Suppressor macrophage treated with lipopolysaccharide for 4 hours (primary cell): Measurements from ENCODE around the gene SETD3.
"Not testable (repeated sequence)": the region's sequence is repeated elsewhere in the genome, so short reads cannot be mapped to it uniquely, and the experiment has no call there.

Experiments
- DNase-seq: peaks from one replicate; pipeline ENCODE4 v3.0.0-alpha.2; 2020

SETD3 gene

DNA sequence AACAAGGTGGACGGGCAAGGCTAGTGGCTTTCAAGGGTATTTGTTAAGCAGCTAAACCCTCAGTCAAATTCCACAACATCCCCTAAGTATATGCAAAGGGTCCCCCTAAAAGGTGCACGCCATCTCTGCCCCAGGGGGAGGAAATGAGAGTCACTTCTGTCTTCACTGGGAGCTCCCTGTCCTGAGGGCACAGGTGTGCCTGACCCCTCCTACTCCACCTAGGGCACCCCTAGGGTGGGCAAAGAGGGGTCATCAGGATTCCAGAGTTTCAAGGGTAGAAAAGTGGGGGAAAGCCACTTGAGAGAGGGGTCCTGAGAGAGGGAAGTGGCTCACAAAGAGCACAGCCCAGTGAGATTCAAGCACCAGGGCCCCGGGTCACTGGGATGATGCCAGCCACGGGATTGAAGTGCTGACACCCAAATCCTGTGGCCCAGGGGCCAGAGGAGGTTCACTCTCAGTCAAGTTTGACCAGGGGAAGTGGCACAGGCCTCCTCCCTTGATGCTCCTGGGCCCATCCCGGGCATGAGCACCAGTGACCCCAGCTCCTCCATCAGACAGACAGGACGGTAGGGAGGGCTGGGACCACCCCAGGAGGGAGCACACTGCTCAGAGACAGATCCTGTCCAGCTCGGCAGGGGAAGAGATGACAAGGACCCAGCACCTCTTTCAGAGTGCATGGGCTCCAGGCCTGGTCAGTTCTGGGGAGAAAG, 126.3 kb downstream of the SETD3 start:
- no peak for DNase-seq

DNA sequence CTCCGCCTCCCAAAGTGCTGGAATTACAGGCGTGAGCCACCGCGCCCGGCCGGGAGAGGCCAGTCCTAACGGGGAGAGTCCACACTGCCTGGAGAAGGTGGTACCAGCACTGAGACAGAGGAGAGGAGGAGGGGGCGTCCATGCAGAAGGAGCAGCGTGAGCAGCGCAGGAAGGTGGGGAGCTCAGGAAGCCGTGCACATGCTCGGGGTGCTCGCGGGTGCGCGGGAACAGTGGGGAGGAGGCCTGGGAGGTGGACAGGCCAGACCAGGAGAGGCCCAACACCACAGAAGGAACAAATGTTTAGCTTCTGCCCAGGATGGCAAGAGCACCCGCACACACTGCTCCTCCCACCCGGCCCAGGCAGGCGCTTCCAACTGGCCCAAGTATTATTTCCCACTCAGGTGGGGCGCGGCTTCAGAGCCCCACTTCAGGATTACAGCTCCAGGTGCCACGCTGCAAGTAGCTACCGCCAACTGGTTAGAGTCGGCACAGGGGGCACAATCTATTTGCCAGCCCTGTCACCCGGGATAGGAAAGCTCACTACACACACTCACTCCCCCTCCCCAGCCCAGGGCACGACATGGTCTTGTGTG, 127.9 kb downstream of the SETD3 start:
- DNase-seq, result no peak

DNA sequence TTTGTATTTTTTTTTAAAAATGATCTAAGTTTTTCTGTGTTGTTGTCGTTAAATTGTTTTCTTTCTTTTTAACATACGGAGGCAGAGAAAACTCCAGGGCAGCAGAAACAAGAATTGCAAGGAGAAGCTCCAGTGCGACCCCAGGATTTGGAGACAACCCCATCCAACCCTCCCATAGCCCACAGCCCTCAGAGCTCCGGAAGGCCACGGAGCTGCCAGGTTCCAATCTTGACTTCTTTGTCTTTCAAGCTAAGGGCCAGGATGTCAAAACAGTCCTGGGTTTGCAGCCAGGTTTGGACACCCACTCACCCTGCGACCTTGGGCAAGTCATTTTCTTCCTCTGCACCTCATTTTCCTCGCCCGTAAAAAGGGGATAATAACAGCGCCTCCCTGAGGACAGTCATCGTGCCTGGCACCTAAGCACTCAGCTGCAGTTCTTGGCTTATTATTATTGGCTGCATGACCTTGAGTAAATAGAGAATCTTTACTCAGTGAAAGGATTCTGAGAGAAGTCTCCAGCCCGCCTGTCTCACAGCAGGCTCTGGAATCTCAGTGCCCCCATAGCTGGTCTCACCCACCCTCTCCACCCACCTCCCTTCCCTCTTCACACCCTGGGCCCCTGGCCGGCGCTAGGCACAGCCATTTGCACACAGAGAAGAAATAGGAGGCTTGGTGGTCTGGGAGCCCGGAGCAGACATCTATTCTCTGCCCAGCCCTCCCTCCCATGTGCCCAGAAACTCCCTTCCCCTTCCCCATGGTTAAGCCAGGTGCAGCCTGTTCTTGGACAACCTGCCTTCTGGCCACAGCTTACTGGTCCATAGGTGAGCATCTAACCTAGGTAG, 129.3 kb downstream of the SETD3 start:
- DNase-seq, result no peak

DNA sequence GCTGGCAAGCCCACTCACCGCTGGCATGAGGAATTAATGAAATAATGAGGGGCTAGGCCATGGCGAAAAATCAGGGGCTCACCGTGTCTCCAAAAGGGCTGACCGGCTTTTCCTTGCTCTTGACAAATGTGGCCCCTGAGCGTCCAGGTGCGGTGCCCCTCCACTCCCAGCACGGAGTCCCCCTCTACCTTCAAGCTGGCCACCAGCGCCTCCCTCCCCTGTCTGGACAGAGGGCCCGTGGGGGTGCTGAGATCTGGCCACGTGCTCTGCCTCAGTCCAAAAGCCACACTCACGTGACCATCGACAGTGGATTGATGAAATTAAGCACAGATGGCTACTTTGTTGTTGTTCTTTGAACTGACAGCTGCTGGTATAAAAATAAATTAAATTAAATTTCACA, 129.9 kb downstream of the SETD3 start:
- no peak for DNase-seq

DNA sequence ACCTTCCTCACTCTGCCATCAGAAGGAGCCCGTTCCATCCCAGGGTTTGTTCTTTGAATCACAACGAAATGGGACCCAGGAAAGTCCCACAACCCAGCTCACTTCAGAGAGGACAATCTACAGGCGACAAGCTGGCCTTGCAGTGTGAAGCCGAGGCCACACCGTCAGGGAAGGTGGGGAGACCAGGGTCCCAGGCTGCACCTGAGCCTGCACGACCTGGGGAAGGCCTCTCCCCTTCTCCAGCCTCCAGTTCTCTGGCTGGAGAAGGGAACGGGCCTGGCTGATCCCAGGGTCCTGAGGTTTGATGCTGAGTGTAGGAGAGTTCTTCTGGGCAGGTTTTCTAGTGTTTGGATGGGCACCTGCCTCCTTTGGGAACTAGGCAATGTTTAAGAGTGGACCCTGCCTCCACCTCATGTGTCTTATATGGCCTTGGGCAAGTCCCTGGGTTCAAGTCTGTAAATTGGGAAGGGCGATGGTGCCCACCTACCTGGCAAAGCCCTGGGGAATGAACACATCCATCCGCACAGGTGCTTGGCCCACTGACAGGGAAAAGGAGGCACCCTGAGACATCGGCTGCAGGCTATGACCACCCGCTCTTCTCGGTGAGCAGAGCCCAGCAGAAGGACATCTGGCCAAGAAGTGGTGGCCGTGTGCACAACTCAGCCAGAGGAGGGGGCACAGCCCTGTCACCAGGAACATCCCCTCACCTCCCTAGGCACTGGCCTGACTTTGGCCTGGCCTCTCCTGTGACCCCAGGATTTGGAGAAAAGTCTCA, 130.8 kb downstream of the SETD3 start:
- DNase-seq, result no peak

DNA sequence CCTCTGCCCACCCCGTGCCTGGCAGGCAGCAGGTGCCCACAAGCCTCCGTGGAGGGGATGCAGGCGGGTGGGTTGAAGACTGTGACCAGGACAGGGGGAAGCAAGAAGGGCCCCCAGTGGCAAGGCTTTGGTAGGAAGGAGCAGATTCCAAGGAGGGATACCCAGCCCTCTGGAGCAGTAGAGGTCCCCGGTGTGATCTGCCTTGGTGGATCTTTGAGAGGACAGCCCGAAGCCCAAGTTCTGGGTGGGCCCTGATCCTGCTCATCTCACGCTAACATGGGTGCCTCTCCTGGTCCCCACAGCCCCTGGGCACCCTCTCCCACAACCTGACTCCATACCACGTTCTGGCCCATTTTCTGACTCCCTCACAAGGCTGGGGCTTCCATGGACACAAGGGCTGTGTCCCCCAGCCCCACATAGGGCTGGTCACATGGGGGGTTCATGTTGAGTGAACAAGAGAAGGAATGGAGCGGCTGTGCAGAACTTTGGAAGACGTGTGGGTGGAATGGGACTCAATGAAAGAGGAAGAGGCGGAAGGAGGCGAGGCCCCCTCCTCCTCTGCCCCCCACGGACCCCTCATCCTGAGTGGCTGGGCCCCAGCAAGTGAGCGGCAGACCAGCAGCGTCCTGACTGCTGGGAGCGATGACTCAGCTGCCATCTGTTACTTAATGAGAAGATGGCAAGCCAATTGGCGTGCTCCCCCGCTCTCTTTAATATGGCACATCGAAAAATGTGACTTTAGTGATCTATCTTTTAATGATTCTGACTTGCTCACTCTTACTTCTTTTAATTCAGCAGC, 131.6 kb downstream of the SETD3 start:
- no peak for DNase-seq

DNA sequence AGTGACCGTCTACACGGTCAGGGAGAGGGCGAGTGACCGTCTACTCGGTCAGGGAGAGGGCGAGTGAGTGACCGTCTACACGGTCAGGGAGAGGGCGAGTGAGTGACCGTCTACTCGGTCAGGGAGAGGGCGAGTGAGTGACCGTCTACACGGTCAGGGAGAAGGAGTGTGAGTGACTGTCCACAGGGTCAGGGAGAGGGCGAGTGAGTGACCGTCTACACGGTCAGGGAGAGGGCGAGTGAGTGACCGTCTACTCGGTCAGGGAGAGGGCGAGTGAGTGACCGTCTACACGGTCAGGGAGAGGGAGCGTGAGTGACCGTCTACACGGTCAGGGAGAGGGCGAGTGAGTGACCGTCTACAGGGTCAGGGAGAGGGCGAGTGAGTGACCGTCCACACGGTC, 132.4 kb downstream of the SETD3 start:
- DNase-seq, result not testable (repeated sequence)
